Activated CD4-positive, alpha-beta T cell treated with anti-CD3 and anti-CD28 coated beads for 36 hours (primary cell): ENCODE measurements around the gene KRTAP2-1. TPM values are rescaled to one million over a fixed set of nuclear protein-coding genes. Genes with fewer than 3 reads are reported as not detected.
"Not testable (repeated sequence)": the region's sequence is repeated elsewhere in the genome, so short reads cannot be mapped to it uniquely, and the experiment has no call there.

ENCODE experiments used
- ATAC-seq: fragments of 200-7000 bp; cut with Tn5 transposase; one replicate; pipeline ENCODE4 v1.10.0; 2021; ENCODE audit warnings: mild to moderate bottlenecking, moderate library complexity
- CTCF ChIA-PET: fragments of 350-600 bp; sonication (Branson Sonifier 250); formaldehyde crosslinking; loops from one replicate; lab custom pipeline; 2021; ENCODE audit warnings: antibody characterized with exemption; lab: Charles Lee
- POLR2A ChIA-PET: fragments of 350-600 bp; sonication (Branson Sonifier 250); formaldehyde crosslinking; loops from one replicate; lab custom pipeline; 2021; ENCODE audit warnings: antibody characterized with exemption, inconsistent platforms; lab: Charles Lee
- DNase-seq: peaks from one replicate; pipeline ENCODE4 v3.0.0-alpha.2; 2020
- H3K27ac Mint-ChIP-seq: one replicate; pipeline ENCODE4 v1.8.0; 2021; ENCODE audit warnings: mixed read lengths
- H3K27me3 Mint-ChIP-seq: one replicate; pipeline ENCODE4 v1.8.0; 2021; ENCODE audit warnings: mixed read lengths
- H3K36me3 Mint-ChIP-seq: one replicate; pipeline ENCODE4 v1.8.0; 2021; ENCODE audit warnings: low read depth, mixed read lengths
- H3K4me1 Mint-ChIP-seq: one replicate; pipeline ENCODE4 v1.8.0; 2021; ENCODE audit warnings: mixed read lengths
- H3K4me3 Mint-ChIP-seq: one replicate; pipeline ENCODE4 v1.8.0; 2021; ENCODE audit warnings: mild to moderate bottlenecking, moderate library complexity, mixed read lengths
- H3K9me3 Mint-ChIP-seq: one replicate; pipeline ENCODE4 v1.8.0; 2021; ENCODE audit warnings: low read depth, mixed read lengths
- intact Hi-C, 2 experiments: fragments of 100-400 bp; cut with DNase I in 1 of 2; cut with micrococcal nuclease in 1 of 2; formaldehyde crosslinking; loops; one replicate each; pipeline versions ENCODE4 v1.14.2 to v1.15.1; 2022 to 2024; cut with DNase I, micrococcal nuclease
- total RNA-seq, 2 experiments: library from RNA; stranded (reverse); gene quantifications; one replicate each; pipeline ENCODE4 v1.2.3, GENCODE V29; 2021

The KRTAP2-1 gene
- total RNA-seq, 2 experiments from 2014 or later, result not detected

DNA sequence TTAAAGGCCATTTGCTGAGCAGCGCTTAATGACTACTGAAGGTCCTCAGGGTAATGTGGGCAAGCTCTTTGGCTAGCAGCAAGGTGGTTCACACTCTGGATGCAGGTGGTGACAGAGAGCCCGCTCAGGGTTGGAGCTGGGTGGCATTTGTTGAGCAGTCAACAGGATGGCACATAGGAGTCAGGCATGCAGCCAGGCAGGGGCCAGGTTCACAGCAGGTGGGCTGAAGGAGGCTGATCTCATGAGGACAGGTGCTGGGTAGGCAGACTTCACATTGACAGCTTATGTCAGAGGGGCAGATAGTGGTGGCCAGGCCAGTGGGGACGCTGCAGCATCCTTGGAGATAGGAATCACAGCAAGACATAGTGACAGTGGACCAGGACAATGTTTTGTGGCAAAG is 42.7 kb downstream of the KRTAP2-1 start:
- Mint-ChIP-seq H3K27ac (no peak overlapping the region), H3K4me1 (no peaks in the 10 kb centered on the region), H3K4me3 (no peak overlapping the region), H3K9me3 (no peaks in the 10 kb centered on the region), H3K27me3 (peaks cover 2% of the 10 kb centered on the region), H3K36me3 (no peaks in the 10 kb centered on the region)
- DNase-seq (no peak), ATAC-seq (no peak)
- POLR2A ChIA-PET, result no interaction called here
- CTCF ChIA-PET, result no interaction called here
- intact Hi-C loops, result no loop called here

DNA sequence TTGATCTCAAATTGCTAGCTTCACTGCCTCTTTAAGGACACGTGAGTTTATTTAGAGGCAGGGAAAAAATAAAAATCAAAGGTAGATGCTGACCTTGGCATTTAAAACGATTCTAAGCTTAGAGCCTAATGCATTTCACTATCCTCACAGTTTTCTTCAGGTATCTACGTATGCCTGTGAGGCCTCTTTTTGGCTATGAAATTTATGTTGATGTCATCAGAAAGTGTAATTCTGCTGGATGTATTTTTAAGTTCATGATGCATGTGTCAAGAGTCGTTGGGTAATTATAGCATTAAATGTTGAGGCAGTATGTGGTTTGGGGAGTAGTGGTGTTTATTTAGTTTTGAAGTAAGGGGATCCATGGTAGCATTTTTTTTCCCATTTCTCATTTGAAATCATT is 43.2 kb downstream of the KRTAP2-1 start:
- no peaks in the 10 kb centered on the region for H3K9me3 Mint-ChIP-seq
- ATAC-seq, result no peak

DNA sequence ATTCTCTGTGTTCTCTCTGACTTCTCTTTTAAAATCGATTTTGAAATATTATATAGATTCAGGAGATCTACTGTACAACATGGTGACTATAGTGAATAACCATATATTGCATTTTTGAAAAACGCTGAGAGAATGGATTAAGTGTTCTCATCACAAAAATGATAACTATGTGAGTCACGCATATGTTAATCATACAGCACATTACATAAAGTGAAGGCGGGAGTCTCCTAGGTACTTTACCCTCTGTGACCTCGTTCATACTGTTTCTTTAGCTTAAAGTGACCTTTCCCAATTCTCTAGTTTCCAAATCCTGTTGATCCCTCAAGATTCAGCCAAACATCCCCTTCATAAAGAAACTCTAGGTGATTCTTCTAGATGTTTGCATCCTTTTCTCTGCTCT is 44.3 kb downstream of the KRTAP2-1 start:
- H3K9me3 Mint-ChIP-seq, result no peaks in the 10 kb centered on the region
- CTCF ChIA-PET, result no interaction called here

More for the DNA sequence above, 43.2 kb downstream of the KRTAP2-1 start:
- no peaks in the 10 kb centered on the region for H3K36me3 Mint-ChIP-seq
- no peak for DNase-seq
- ChIA-PET CTCF (no interaction called here), POLR2A (no interaction called here)
- intact Hi-C loops, result no loop called here
- H3K4me1 Mint-ChIP-seq, result no peaks in the 10 kb centered on the region
- no peak overlapping the region for H3K4me3 Mint-ChIP-seq
- H3K27me3 Mint-ChIP-seq, result peaks cover 3% of the 10 kb centered on the region
- no peak overlapping the region for H3K27ac Mint-ChIP-seq

DNA sequence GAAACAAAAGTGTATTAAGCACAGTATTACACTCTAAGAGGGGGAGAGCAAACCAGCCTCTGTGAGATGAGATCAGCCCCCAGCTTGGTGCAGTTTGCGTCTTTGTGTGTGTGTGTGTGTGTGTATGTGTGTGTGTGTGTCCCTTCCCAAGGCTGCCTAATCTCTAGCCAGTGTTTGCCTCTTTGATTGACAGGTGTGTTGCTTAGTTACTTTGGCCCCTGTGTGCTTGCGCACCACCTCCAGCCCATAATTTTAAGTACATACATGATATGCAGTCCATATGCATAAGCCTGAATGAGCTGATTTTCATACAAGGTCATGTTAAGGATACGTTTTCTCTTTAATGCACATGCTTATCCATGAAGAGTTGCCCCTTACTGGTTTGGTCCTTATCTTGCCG is 45.3 kb downstream of the KRTAP2-1 start:
- Mint-ChIP-seq H3K27me3 (peaks cover 6% of the 10 kb centered on the region), H3K36me3 (no peaks in the 10 kb centered on the region), H3K4me1 (no peaks in the 10 kb centered on the region), H3K27ac (no peak overlapping the region), H3K4me3 (no peak overlapping the region), H3K9me3 (no peaks in the 10 kb centered on the region)
- ATAC-seq, result no peak
- DNase-seq, result no peak
- intact Hi-C loops, result no loop called here
- ChIA-PET CTCF (no interaction called here), POLR2A (no interaction called here)

More for the DNA sequence above, 44.3 kb downstream of the KRTAP2-1 start:
- Mint-ChIP-seq H3K4me3 (no peak overlapping the region), H3K36me3 (no peaks in the 10 kb centered on the region), H3K27me3 (peaks cover 3% of the 10 kb centered on the region), H3K27ac (no peak overlapping the region), H3K4me1 (no peaks in the 10 kb centered on the region)
- no peak for DNase-seq
- no peak for ATAC-seq
- intact Hi-C loops, result no loop called here
- POLR2A ChIA-PET, result no interaction called here

DNA sequence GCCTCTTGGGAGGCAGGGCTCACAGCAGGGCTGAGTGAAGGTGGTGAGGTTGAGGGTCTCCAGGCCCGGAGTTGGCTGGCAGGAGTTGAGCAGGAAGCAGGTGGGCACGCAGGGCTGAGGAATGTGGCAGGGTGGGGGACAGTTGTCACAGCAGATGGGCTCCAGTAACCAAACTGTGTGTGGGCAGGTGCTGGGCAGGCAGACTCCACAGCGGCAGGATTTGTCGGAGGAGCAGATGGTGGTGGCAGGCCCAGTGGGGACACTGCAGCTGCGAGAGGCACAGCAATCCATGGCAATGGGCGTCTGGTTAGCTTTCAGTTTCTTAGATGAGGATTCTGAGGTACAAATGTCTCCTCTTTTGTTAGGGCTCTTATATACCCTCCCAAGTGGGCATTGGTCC is 47.6 kb downstream of the KRTAP2-1 start, which contains the start of gene KRTAP3-2:
Gene KRTAP3-2 (minus strand): TSS at position 344 of the 400 bp plus-strand sequence. CDS start 53 bp downstream, at position 291.
- CTCF ChIA-PET, H3K4me3 Mint-ChIP-seq, H3K36me3 Mint-ChIP-seq, H3K4me1 Mint-ChIP-seq, DNase-seq, POLR2A ChIA-PET, ATAC-seq, H3K27ac Mint-ChIP-seq, intact Hi-C loops, H3K9me3 Mint-ChIP-seq: not testable (repeated sequence)
- H3K27me3 Mint-ChIP-seq, result peaks cover 13% of the 10 kb centered on the region

DNA sequence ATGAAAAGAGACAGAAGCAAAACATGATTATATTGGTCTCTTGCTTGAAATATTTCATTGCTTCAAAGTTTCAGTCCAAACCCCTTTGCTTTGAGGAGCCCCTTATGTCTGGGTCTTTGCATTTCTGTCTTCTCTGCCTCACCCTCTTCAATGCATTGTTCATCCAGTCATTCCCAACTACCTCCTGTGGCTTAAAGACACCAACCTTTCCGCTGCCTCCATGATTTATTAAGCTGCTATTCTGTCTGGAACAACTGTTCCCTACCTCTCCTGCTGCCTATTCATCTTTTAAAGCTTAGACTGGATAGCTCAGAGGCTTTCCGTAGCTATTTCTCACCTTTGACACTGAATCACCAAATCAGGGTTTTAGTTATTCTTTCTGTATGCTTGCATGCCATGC is 49.8 kb downstream of the KRTAP2-1 start:
- Mint-ChIP-seq H3K36me3 (no peaks in the 10 kb centered on the region), H3K4me3 (no peak overlapping the region), H3K9me3 (no peaks in the 10 kb centered on the region), H3K4me1 (no peaks in the 10 kb centered on the region), H3K27ac (no peak overlapping the region), H3K27me3 (peaks cover 26% of the 10 kb centered on the region)
- intact Hi-C loops, result no loop called here
- ATAC-seq (no peak), DNase-seq (no peak)
- ChIA-PET CTCF (interaction anchor here (1.0 kb wide), 1 partner anchor 31 kb away, joined by 3 read pairs; no protein-coding TSS in a partner anchor), POLR2A (no interaction called here)

DNA sequence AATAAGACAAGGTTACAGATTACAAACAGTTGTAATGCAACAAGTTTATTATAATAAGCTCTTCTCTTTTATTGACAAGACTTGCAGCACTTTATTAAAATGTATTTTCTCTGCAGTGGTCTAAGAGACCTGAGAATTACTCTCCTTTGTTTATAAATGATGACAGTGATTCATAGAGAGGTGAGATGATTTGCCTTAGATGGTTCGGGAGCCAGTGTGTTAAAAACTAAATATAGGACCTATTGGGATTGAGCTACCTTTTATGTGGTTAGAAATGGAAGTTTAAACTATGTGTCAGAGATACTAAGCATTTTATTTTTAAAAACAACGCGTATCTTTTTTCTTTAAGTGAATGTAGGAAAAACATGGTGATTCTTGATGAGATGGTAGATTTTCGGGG is 50.3 kb downstream of the KRTAP2-1 start:
- Mint-ChIP-seq H3K9me3 (no peaks in the 10 kb centered on the region), H3K4me1 (no peaks in the 10 kb centered on the region), H3K36me3 (no peaks in the 10 kb centered on the region), H3K27ac (no peak overlapping the region), H3K27me3 (peaks cover 27% of the 10 kb centered on the region), H3K4me3 (no peak overlapping the region)
- ChIA-PET CTCF (interaction anchor here (0.7 to 1.0 kb wide), 2 partner anchors 31 to 651 kb away, joined by 3 read pairs; no protein-coding TSS in a partner anchor), POLR2A (no interaction called here)
- intact Hi-C loops, result no loop called here
- ATAC-seq (no peak), DNase-seq (no peak)

Other genes with a start within 250 kb of the KRTAP2-1 start
- not detected for gene KRT28, start 247.4 kb downstream of the KRTAP2-1 start, total RNA-seq
- 10 to 100 TPM; 20.2 to 35.9 TPM for gene KRT10, start 224.7 kb downstream of the KRTAP2-1 start, total RNA-seq
- gene KRT12, start 180.1 kb downstream of the KRTAP2-1 start, total RNA-seq, result not detected
- not detected for gene KRT20, start 162.1 kb downstream of the KRTAP2-1 start, total RNA-seq
- gene KRT23, start 109.7 kb downstream of the KRTAP2-1 start, total RNA-seq, result not detected
- not detected for gene KRT39, start 80.4 kb downstream of the KRTAP2-1 start, total RNA-seq
- gene KRT40, start 63.0 kb downstream of the KRTAP2-1 start, total RNA-seq, result not detected
- gene KRTAP3-3, start 53.2 kb downstream of the KRTAP2-1 start, total RNA-seq, result not detected
- not detected for gene KRTAP3-2, start 47.4 kb downstream of the KRTAP2-1 start, total RNA-seq
- gene KRTAP3-1, start 38.2 kb downstream of the KRTAP2-1 start, total RNA-seq, result not detected
- gene KRTAP1-5, start 20.1 kb downstream of the KRTAP2-1 start, total RNA-seq, result not detected
- not detected for gene KRTAP1-4, start 17.1 kb downstream of the KRTAP2-1 start, total RNA-seq
- gene KRTAP1-3, start 12.4 kb downstream of the KRTAP2-1 start, total RNA-seq, result not detected
- not detected for gene KRTAP1-1, start 5.9 kb downstream of the KRTAP2-1 start, total RNA-seq
- gene KRTAP2-2, start 7.9 kb upstream of the KRTAP2-1 start, total RNA-seq, result not detected
- gene KRTAP2-3, start 12.8 kb upstream of the KRTAP2-1 start, total RNA-seq, result not detected
- gene KRTAP2-4, start 18.6 kb upstream of the KRTAP2-1 start, total RNA-seq, result not detected
- gene KRTAP4-7, start 36.8 kb upstream of the KRTAP2-1 start, total RNA-seq, result not detected
- not detected for gene KRTAP4-8, start 50.8 kb upstream of the KRTAP2-1 start, total RNA-seq
- gene KRTAP4-16, start 54.9 kb upstream of the KRTAP2-1 start, total RNA-seq, result not detected
- not detected for gene KRTAP4-9, start 58.1 kb upstream of the KRTAP2-1 start, total RNA-seq
- gene KRTAP4-11, start 71.1 kb upstream of the KRTAP2-1 start, total RNA-seq, result not detected
- gene KRTAP4-12, start 76.9 kb upstream of the KRTAP2-1 start, total RNA-seq, result not detected
- gene KRTAP4-6, start 93.2 kb upstream of the KRTAP2-1 start, total RNA-seq, result not detected
- not detected for gene KRTAP4-5, start 102.5 kb upstream of the KRTAP2-1 start, total RNA-seq
- not detected for gene KRTAP4-4, start 113.4 kb upstream of the KRTAP2-1 start, total RNA-seq
- gene KRTAP4-3, start 120.9 kb upstream of the KRTAP2-1 start, total RNA-seq, result not detected
- not detected for gene KRTAP4-2, start 130.9 kb upstream of the KRTAP2-1 start, total RNA-seq
- not detected for gene KRTAP4-1, start 137.6 kb upstream of the KRTAP2-1 start, total RNA-seq
- gene KRTAP9-1, start 142.6 kb upstream of the KRTAP2-1 start, total RNA-seq, result not detected
- not detected for gene KRTAP9-2, start 179.3 kb upstream of the KRTAP2-1 start, total RNA-seq
- not detected for gene KRTAP9-3, start 185.1 kb upstream of the KRTAP2-1 start, total RNA-seq
- gene KRTAP9-8, start 190.7 kb upstream of the KRTAP2-1 start, total RNA-seq, result not detected
- gene KRTAP9-4, start 202.4 kb upstream of the KRTAP2-1 start, total RNA-seq, result not detected
- gene KRTAP9-9, start 208.1 kb upstream of the KRTAP2-1 start, total RNA-seq, result not detected
- gene KRTAP9-6, start 218.1 kb upstream of the KRTAP2-1 start, total RNA-seq, result not detected
- not detected for gene KRTAP9-7, start 228.4 kb upstream of the KRTAP2-1 start, total RNA-seq